ENCODE data around the gene LSM3. TPM values are rescaled to one million over a fixed set of nuclear protein-coding genes. Genes with fewer than 3 reads are reported as not detected.

LSM3 gene
- total RNA-seq, 1 donor, result 5.1 TPM

- Histone ChIP-seq H3K4me2 (ENCODE audit: insufficient read depth, low read length) (no peak overlapping the region), H3K27ac (ENCODE audit: low read depth, low read length) (no peak overlapping the region), H3K9me3 (ENCODE audit: low read depth, low read length) (no peaks in the 10 kb centered on the region), H2AFZ (ENCODE audit: low read length) (no peak overlapping the region), H3K4me3 (ENCODE audit: insufficient read depth, low read length) (no peak overlapping the region), H3K79me2 (ENCODE audit: insufficient read depth, low read length) (no peaks in the 10 kb centered on the region), H3K36me3 (ENCODE audit: insufficient read depth, low read length) (no peaks in the 10 kb centered on the region), H3K4me1 (ENCODE audit: insufficient read depth, low read length) (peaks cover 40% of the 10 kb centered on the region), H3K27me3 (ENCODE audit: insufficient read depth, low read length) (no peaks in the 10 kb centered on the region), H4K20me1 (ENCODE audit: insufficient read depth, low read length) (no peaks in the 10 kb centered on the region)
- no peak for DNase-seq (ENCODE audit: insufficient read length, low spot score, missing footprints)
- TF ChIP-seq CTCF (IDR thresholded peaks at IDR 0.05; ENCODE audit: extremely low read depth, low read depth, low read length), result no peak
Measured at GRCh38 chr3:14213066-14213774, 34.6 kb downstream of the LSM3 start.

GRCh38 chr3:14214764-14215163 lies 36.1 kb downstream of the LSM3 start:
- peaks cover 25% of the 10 kb centered on the region for H3K4me1 ChIP-seq (ENCODE audit: insufficient read depth, low read length)
- H4K20me1 ChIP-seq (ENCODE audit: insufficient read depth, low read length), result no peaks in the 10 kb centered on the region
- H3K9me3 ChIP-seq (ENCODE audit: low read depth, low read length), result no peaks in the 10 kb centered on the region
- no peak overlapping the region for H3K4me2 ChIP-seq (ENCODE audit: insufficient read depth, low read length)
- no peak overlapping the region for H3K27ac ChIP-seq (ENCODE audit: low read depth, low read length)
- no peak for DNase-seq (ENCODE audit: insufficient read length, low spot score, missing footprints)
- H3K36me3 ChIP-seq (ENCODE audit: insufficient read depth, low read length), result no peaks in the 10 kb centered on the region
- H3K27me3 ChIP-seq (ENCODE audit: insufficient read depth, low read length), result no peaks in the 10 kb centered on the region
- no peak overlapping the region for H3K4me3 ChIP-seq (ENCODE audit: insufficient read depth, low read length)
- no peak overlapping the region for H2AFZ ChIP-seq (ENCODE audit: low read length)
- no peaks in the 10 kb centered on the region for H3K79me2 ChIP-seq (ENCODE audit: insufficient read depth, low read length)
- TF ChIP-seq CTCF (IDR thresholded peaks at IDR 0.05; ENCODE audit: extremely low read depth, low read depth, low read length), result no peak

GRCh38 chr3:14216257-14217048 lies 37.8 kb downstream of the LSM3 start:
- Histone ChIP-seq H4K20me1 (ENCODE audit: insufficient read depth, low read length) (no peaks in the 10 kb centered on the region), H3K9me3 (ENCODE audit: low read depth, low read length) (no peaks in the 10 kb centered on the region), H3K36me3 (ENCODE audit: insufficient read depth, low read length) (no peaks in the 10 kb centered on the region), H3K4me2 (ENCODE audit: insufficient read depth, low read length) (peak overlapping the region; percentile 51), H3K4me3 (ENCODE audit: insufficient read depth, low read length) (peak overlapping the region; percentile 40), H3K79me2 (ENCODE audit: insufficient read depth, low read length) (no peaks in the 10 kb centered on the region), H3K27me3 (ENCODE audit: insufficient read depth, low read length) (no peaks in the 10 kb centered on the region), H3K27ac (ENCODE audit: low read depth, low read length) (no peak overlapping the region), H3K4me1 (ENCODE audit: insufficient read depth, low read length) (peaks cover 9% of the 10 kb centered on the region), H2AFZ (ENCODE audit: low read length) (peak overlapping the region; percentile 79)
- TF ChIP-seq CTCF (IDR thresholded peaks at IDR 0.05; ENCODE audit: extremely low read depth, low read depth, low read length), result peak; percentile 14
- DNase-seq (ENCODE audit: insufficient read length, low spot score, missing footprints), result no peak

GRCh38 chr3:14218355-14218754 lies 39.7 kb downstream of the LSM3 start:
- Histone ChIP-seq H3K4me3 (ENCODE audit: insufficient read depth, low read length) (no peak overlapping the region), H2AFZ (ENCODE audit: low read length) (no peak overlapping the region), H3K79me2 (ENCODE audit: insufficient read depth, low read length) (no peaks in the 10 kb centered on the region), H3K36me3 (ENCODE audit: insufficient read depth, low read length) (no peaks in the 10 kb centered on the region), H4K20me1 (ENCODE audit: insufficient read depth, low read length) (no peaks in the 10 kb centered on the region), H3K27ac (ENCODE audit: low read depth, low read length) (no peak overlapping the region), H3K4me1 (ENCODE audit: insufficient read depth, low read length) (peaks cover 11% of the 10 kb centered on the region), H3K9me3 (ENCODE audit: low read depth, low read length) (peaks cover 2% of the 10 kb centered on the region), H3K4me2 (ENCODE audit: insufficient read depth, low read length) (no peak overlapping the region), H3K27me3 (ENCODE audit: insufficient read depth, low read length) (no peaks in the 10 kb centered on the region)
- no peak for DNase-seq (ENCODE audit: insufficient read length, low spot score, missing footprints)
- TF ChIP-seq CTCF (IDR thresholded peaks at IDR 0.05; ENCODE audit: extremely low read depth, low read depth, low read length), result no peak

Measured in osteoblast (primary cell).